Type B pancreatic cell (in vitro differentiated cells): ENCODE results near the gene RFPL3. TPM values are rescaled to one million over a fixed set of nuclear protein-coding genes. Genes with fewer than 3 reads are reported as not detected.

Experiments
- DNase-seq: peaks from one replicate; pipeline ENCODE4 v3.0.0; 2021; ENCODE audit warnings: mixed read lengths; ENCODE audit not compliant: unreplicated experiment; ENCODE audit errors: extremely low spot score
- H3K27ac Mint-ChIP-seq: 2 replicates; pipeline ENCODE4 v1.8.0; 2021; ENCODE audit warnings: mild to moderate bottlenecking, mixed read lengths
- H3K27me3 Mint-ChIP-seq: 2 replicates; pipeline ENCODE4 v1.8.0; 2021; ENCODE audit warnings: mixed read lengths
- H3K36me3 Mint-ChIP-seq: 2 replicates; pipeline ENCODE4 v1.8.0; 2021; ENCODE audit warnings: mixed read lengths
- H3K4me1 Mint-ChIP-seq: one replicate; pipeline ENCODE4 v1.8.0; 2021; ENCODE audit warnings: mixed read lengths; ENCODE audit not compliant: unreplicated experiment
- H3K4me3 Mint-ChIP-seq: 2 replicates; pipeline ENCODE4 v1.8.0; 2021; ENCODE audit warnings: mild to moderate bottlenecking, mixed read lengths
- H3K9me3 Mint-ChIP-seq: 2 replicates; pipeline ENCODE4 v1.8.0; 2021; ENCODE audit warnings: mixed read lengths
- total RNA-seq: library from RNA; stranded (reverse); gene quantifications from 2 replicates; pipeline ENCODE4 v1.2.1, GENCODE V29; 2021; ENCODE audit warnings: low replicate concordance
- TF ChIP-seq, protein P1 (sequence below): fragments of 200-600 bp; sonication (generic); conservative IDR thresholded peaks from 2 replicates; pipeline ENCODE4 v1.5.0; 2021; ENCODE audit warnings: antibody characterized with exemption, mild to moderate bottlenecking

The RFPL3 gene
- total RNA-seq, 1 donor from 2014 or later = 0.24 TPM

DNA sequence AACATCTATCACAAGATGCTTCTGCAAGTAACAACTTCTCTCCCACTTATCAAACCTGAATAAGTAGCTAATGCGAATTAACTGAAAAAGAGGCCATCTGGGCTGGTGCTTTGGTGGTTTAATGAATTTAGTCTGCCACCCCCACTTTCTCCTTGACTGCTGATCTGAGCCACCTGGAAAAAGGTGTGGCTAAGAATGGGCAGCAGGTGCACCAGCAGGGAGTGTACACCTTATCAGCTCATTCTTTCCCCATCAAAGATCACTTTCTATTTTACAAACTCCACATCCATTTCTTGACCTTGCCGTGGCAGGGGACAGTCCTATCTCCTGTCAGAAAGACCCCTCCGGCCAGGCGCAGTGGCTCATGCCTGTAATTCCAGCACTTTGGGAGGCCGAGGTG is 6.5 kb downstream of the RFPL3 start:
- peaks cover 4% of the 10 kb centered on the region for H3K27me3 Mint-ChIP-seq

DNA sequence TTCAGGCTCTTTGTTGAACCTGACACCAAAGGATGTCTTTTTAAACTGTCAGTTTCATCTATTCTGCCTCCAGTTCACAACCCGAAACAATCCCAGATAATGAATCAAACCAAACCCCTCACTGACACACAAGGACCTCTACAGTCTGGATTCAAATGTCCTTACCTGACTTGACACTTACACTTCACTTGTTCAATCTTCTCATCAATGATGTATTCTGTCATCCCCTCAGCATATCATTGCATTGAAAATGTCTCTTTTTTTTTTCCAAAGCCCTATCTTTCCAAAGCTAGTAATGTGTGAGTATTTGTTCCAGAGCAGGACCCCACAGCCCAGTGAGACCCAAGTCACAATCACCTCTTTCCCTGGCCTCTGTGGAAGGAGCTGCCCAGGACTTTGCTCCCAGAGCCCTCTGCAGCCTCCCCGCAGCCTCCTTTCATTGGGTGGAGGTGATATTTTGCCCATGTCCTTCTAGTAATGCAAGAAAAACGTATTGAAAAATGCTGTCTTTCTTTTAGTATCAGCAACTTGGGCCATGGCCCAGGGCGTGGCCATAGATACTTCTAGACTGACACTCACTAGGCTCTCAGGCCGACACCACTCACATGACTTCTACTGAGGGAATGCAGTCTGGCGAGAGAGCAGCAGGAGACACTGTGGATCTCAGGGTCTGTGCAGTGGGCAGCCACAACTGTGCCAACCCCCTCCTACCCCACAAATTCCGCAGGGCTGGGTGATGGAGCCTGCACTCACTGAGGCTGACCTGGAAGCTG is 18.2 kb downstream of the RFPL3 start:
- TF ChIP-seq, protein P1, sequence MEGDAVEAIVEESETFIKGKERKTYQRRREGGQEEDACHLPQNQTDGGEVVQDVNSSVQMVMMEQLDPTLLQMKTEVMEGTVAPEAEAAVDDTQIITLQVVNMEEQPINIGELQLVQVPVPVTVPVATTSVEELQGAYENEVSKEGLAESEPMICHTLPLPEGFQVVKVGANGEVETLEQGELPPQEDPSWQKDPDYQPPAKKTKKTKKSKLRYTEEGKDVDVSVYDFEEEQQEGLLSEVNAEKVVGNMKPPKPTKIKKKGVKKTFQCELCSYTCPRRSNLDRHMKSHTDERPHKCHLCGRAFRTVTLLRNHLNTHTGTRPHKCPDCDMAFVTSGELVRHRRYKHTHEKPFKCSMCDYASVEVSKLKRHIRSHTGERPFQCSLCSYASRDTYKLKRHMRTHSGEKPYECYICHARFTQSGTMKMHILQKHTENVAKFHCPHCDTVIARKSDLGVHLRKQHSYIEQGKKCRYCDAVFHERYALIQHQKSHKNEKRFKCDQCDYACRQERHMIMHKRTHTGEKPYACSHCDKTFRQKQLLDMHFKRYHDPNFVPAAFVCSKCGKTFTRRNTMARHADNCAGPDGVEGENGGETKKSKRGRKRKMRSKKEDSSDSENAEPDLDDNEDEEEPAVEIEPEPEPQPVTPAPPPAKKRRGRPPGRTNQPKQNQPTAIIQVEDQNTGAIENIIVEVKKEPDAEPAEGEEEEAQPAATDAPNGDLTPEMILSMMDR = no peak
- H3K27ac Mint-ChIP-seq = peak overlapping the region; percentile 8
- peaks cover 6% of the 10 kb centered on the region for H3K4me1 Mint-ChIP-seq
- H3K9me3 Mint-ChIP-seq = no peaks in the 10 kb centered on the region
- H3K4me3 Mint-ChIP-seq = no peak overlapping the region
- H3K36me3 Mint-ChIP-seq = no peaks in the 10 kb centered on the region
- DNase-seq = no peak
- peaks cover 3% of the 10 kb centered on the region for H3K27me3 Mint-ChIP-seq

More for the DNA sequence above, 6.5 kb downstream of the RFPL3 start:
- DNase-seq = no peak
- Mint-ChIP-seq H3K4me1 (no peaks in the 10 kb centered on the region), H3K4me3 (no peak overlapping the region), H3K36me3 (no peaks in the 10 kb centered on the region), H3K27ac (no peak overlapping the region), H3K9me3 (no peaks in the 10 kb centered on the region)
- TF ChIP-seq, protein P1 = no peak

DNA sequence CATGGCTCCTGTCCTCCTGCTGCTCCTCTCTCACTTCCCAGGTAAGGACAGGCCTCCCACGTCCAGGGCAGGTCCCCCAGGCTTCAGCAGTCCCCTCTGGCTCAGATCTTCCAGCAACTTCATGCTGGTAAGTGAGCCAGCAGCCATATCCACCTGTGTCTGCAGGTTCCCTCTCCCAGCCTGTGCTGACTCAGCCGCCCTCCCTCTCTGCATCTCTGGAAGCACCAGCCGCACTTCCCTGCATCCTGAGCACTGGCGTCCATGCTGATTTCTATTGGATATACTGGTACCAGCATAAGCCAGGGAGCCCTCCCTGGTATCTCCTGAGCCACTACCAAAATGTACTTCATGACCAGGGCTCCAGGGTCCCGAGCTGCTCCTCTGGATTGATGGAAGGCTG is 19.0 kb downstream of the RFPL3 start:
- H3K4me3 Mint-ChIP-seq = no peak overlapping the region
- peaks cover 3% of the 10 kb centered on the region for H3K27me3 Mint-ChIP-seq
- peaks cover 6% of the 10 kb centered on the region for H3K4me1 Mint-ChIP-seq
- TF ChIP-seq, protein P1 = no peak
- H3K9me3 Mint-ChIP-seq = no peaks in the 10 kb centered on the region
- DNase-seq = no peak
- no peaks in the 10 kb centered on the region for H3K36me3 Mint-ChIP-seq
- H3K27ac Mint-ChIP-seq = no peak overlapping the region

DNA sequence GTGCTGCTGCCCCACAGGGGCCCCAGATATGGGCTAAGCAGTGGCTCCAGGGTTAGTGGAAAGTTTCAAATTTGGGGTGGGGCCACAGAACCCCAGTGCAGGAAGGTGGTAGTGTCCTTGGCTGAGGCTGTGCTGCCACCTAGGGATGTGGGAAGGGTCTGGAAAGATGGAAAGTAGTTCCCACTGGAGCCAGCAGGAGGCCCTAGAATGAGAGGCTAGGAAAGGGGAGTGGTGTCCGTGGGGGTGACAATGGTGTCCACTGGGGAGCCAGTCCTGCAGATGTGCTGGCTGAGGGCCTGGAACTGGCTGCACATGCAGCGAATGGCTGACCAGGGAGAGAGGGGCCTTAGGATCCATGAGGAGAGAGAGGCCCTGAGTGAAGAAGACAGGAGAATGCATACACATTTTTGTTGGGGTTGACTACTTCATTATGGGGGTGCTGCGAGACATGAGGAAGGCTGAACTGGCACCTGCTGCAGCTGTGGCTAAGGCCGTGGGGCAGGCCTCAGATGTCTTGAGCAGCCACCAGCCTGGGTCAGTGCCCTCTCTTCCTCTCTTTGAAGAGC is 21.1 kb downstream of the RFPL3 start:
- peaks cover 6% of the 10 kb centered on the region for H3K4me1 Mint-ChIP-seq

DNA sequence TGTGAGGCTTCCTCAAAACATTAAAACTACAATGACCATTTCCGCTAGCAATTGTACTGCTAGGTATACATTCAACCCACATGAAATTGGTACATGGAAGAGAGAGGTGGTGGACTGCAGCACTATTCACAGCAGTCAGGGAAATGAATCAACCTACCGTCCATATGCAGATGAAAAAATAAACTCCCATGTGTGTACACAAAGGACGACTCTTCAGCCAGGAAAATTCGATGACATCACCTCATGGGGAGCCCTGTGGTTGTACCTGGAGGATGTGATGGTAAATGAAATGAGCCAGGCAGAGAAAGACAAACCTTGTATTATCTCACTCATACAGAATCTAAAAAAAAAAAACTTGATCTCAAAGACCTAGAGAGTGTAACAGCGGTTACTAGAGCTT is 23.3 kb downstream of the RFPL3 start:
- TF ChIP-seq, protein P1 = no peak
- Mint-ChIP-seq H3K27me3 (no peaks in the 10 kb centered on the region), H3K4me3 (no peak overlapping the region), H3K36me3 (peaks cover under 1% of the 10 kb centered on the region), H3K27ac (no peak overlapping the region), H3K9me3 (no peaks in the 10 kb centered on the region), H3K4me1 (no peaks in the 10 kb centered on the region)
- no peak for DNase-seq

More for the DNA sequence above, 21.1 kb downstream of the RFPL3 start:
- no peak overlapping the region for H3K27ac Mint-ChIP-seq
- TF ChIP-seq, protein P1 = peak; percentile 74
- H3K36me3 Mint-ChIP-seq = no peaks in the 10 kb centered on the region
- no peaks in the 10 kb centered on the region for H3K9me3 Mint-ChIP-seq
- no peak overlapping the region for H3K4me3 Mint-ChIP-seq
- peaks cover 3% of the 10 kb centered on the region for H3K27me3 Mint-ChIP-seq
- DNase-seq = no peak
